HG03045 (cell line): ENCODE data around the gene SLC39A11.
"Not testable (repeated sequence)": the region's sequence is repeated elsewhere in the genome, so short reads cannot be mapped to it uniquely, and the experiment has no call there.

Source experiments
- ATAC-seq: cut with Tn5 transposase; IDR thresholded peaks from one replicate; pipeline ENCODE4 v1.9.1; 2021; ENCODE audit warnings: mild to moderate bottlenecking, moderate library complexity; ENCODE audit not compliant: unreplicated experiment

SLC39A11 gene

DNA sequence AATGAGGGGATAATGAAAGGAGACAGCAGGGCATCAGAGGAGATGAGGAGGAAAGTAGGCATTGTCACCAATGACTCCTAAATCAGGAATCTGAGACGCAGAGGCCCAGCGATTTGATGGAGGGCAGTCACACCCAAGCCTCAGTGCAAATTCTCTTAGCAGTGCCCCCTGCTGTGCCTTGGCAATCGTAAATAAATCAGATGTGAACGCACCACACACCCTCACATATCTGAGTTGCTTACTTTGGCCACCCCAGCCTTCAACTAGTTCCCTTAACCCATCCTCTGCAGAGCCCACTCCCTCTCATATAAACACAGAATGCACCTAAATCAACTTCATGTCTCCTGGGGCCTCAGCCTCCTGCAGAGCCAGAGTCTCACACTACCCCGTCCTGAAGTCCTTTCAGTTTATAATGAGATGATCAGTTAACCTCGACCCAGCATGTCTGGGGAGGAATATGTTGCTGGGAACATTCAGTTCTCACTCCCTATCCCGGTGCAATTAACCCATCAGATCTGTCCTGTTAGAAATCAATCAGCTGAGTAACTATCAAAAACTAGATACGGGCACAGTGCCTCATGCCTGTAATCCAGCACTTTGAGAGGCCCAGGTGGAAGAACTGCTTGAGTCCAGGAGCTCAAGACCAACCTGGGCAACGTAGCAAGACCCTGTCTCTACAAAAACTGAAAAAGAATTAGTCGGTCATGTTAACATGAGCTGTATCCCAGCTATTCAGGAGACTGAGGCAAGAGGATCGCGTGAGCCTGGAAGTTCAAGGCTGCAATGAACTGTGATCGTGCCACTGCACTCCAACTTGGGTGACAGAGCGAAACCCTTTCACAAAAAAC, 78.4 kb downstream of the SLC39A11 start:
- no peak for ATAC-seq

DNA sequence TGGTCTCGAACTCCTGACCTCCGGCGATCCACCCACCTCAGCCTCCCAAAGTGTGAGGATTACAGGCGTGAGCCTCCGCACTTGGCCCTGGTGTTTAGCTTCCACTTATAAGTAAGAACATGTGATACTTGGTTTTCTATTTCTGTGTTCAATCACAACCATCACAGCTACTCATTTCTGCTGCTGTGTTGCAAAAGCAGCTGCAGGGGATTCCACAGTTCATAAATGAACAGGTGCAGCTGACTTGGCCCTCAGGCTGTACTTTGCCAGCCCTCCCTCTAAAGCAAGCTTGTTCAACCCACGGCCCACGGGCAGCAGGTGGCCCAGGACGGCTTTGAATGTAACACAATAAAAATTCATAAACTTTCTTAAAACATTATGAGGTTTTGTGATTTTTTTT, 79.2 kb downstream of the SLC39A11 start:
- no peak for ATAC-seq

DNA sequence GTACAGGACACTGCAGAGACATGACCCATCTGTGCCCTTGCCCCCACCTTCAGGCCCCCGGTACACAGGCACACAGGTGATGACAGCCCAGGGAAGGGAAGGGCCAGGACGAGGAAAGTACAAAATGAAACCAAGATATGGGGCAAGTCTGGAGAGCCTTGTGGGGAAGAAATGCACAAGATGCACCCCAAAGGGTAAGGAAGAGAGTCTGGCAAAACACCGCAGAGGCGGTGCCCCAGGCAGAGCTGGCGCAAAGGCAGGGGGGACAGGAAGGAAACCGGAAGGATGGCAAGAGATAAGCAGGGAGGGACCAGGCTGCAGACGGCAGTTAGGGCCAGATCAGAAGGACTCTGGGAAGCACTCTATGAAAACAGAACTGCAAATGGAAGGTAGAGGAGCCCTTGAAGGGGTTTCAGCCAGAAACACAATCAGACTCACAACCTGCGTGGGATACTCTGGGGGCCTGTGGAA, 81.4 kb downstream of the SLC39A11 start:
- no peak for ATAC-seq

GRCh38 chr17:73010414-73010813, 82.1 kb downstream of the SLC39A11 start:
- ATAC-seq: no peak

DNA sequence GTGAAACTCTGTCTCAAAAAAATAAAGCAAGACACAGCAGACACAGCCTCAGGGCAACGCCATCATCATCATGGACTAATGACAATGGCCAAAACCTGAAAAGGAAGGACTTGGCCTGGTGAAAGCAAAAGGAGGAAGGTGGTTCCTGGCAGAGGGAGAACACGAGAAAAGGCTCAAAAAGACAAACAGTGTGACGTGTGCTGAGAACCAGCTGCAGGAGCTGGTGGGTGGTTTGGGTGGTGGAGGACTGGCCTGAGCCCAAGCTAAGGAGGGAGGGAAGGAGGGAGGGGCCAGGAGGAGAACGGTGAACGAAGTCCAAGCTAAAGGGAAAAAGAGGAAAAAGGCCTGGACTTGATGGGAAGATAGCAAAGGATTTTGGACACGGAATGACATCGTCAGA, 85.1 kb downstream of the SLC39A11 start:
- ATAC-seq: no peak

- ATAC-seq: no peak
Measured at GRCh38 chr17:73005360-73005759, 87.1 kb downstream of the SLC39A11 start.

DNA sequence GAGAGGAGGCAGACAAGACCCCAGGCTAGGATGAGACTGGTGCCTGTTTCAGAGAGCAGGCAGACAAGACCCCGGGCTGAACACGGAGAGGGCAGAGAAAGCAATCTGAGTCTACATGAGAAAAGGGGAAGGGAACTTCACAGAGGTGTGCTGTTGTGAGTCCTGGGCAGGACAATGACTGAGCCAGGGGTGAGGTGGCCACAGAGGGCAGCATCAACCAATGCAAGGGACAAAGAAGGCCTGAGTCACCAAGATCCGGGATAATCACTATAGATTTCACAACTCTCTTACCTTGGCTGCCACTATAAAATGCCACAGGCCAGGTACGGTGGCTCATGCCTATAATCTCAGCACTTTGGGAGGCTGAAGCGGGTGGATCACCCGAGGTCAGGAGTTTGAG, 89.0 kb downstream of the SLC39A11 start:
- no peak for ATAC-seq

GRCh38 chr17:73000832-73001231, 91.7 kb downstream of the SLC39A11 start:
- ATAC-seq: no peak

- not testable (repeated sequence) for ATAC-seq
Measured at GRCh38 chr17:72999474-72999873, 93.0 kb downstream of the SLC39A11 start.

DNA sequence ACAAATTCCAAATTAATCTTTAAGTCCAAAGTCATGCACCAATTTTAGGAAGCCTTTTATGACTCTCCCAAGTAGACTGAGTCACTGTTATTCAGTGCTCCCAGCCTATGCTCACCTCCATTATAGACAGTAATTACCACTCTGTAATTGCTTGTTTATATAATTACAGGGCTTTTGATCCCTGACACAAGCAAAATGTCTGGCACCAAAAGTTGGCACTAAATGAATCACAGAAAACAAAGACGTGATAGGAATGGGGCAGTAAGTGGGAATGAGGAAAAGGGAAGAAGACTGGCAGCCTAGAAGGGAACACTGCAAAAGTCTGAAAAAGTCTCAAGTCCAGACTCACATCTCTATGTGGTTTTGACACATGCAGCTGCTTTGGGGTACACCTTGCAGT, 94.1 kb downstream of the SLC39A11 start:
- ATAC-seq: no peak

DNA sequence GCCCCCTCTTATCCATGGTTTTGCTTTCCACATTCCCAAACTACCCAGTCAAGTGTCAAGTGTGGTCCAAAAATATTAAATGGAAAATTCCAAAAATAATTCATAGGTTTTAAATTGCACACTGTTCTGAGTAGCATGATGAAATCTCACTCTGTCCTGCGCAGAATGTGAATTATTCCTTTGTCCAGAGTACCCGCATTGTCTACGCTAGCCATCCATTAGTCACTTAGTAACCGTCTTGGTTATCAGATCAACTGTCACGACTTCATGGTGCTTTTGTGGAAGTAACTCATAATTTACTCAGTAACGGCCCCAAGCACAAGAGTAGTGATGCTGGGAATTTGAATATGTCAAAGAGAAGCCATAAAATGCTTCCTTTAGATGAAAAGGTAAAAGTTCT, 94.9 kb downstream of the SLC39A11 start:
- no peak for ATAC-seq

GRCh38 chr17:72996791-72997190, 95.7 kb downstream of the SLC39A11 start:
- no peak for ATAC-seq

DNA sequence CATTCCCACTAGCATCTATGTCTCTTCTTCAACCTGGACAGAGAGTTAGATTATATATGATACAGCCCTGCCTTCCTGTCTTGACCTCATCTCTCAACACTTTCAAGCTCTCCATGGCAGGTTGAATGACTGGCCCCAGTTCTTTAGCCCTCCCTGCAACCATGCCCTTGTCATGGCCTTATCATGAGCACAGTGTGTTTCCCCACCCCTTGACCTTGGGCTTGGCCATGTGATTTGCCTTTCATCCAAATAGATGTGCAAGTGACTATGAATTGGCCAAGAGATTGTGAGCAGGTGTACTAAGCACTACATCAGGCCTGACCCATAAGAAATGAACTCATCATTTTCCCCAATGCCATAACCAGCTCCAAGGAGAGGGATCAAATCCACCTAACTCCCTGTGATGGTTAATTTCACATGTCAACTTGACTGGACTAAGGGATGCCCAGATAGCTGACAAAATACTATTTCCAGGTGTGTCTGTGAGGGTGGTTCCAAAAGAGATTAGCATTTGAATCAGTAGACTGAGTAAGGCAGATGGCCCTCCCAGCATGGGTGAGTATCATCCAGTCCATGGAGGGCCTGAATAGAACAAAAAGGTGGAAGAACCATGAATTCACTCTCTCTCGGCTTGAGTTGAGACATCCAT, 97.4 kb downstream of the SLC39A11 start:
- ATAC-seq: no peak

GRCh38 chr17:72992783-72993467, 99.6 kb downstream of the SLC39A11 start:
- not testable (repeated sequence) for ATAC-seq

GRCh38 chr17:72991651-72992050, 100.8 kb downstream of the SLC39A11 start:
- ATAC-seq: no peak

GRCh38 chr17:72989074-72989610, 103.3 kb downstream of the SLC39A11 start:
- ATAC-seq: no peak

- ATAC-seq: no peak
Measured at GRCh38 chr17:72988451-72988850, 104.0 kb downstream of the SLC39A11 start.

- no peak for ATAC-seq
Measured at GRCh38 chr17:72987166-72987565, 105.3 kb downstream of the SLC39A11 start.

DNA sequence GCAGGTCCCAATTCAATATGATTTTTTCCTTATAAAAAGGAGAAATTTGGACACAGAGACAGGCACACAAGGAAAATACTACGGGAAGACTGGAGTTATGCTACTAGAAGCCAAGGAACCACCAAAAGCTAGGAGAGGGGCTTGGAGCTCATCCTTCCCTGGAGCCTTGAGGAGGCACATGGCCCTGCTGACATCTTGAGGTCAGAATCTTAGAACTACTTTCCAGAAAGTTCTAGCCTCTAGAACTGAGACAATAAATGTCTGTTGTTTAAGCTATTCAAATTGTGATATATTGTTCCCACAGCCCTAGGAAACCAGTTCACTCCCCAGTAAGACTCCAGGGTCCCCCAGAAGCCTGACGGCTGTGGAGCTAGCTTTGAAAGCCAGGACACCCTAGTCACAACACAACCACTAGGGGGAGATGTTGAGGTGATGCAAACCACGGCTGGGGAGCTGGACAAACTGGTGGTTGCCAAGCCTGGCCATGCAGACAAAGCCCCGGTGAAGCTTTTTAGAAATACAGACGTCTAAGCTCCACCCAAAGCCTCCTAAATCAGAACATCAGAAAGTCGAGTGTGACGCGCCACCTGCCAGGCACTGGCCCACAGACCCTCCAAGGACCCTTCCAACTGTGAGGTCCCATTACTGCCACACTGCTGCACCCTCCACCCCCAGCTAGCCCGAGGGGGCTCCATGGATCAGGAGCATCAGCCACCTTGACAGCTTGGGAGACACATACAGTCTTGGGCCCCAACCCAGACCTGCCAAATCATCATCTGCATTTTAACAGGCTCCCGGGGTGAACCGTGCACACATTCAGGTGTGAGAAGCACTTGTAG, 106.4 kb downstream of the SLC39A11 start:
- peak; percentile 60 for ATAC-seq

- ATAC-seq: no peak
Measured at GRCh38 chr17:72984926-72985325, 107.6 kb downstream of the SLC39A11 start.
